ENCODE measurements around the gene GCK.

DNA sequence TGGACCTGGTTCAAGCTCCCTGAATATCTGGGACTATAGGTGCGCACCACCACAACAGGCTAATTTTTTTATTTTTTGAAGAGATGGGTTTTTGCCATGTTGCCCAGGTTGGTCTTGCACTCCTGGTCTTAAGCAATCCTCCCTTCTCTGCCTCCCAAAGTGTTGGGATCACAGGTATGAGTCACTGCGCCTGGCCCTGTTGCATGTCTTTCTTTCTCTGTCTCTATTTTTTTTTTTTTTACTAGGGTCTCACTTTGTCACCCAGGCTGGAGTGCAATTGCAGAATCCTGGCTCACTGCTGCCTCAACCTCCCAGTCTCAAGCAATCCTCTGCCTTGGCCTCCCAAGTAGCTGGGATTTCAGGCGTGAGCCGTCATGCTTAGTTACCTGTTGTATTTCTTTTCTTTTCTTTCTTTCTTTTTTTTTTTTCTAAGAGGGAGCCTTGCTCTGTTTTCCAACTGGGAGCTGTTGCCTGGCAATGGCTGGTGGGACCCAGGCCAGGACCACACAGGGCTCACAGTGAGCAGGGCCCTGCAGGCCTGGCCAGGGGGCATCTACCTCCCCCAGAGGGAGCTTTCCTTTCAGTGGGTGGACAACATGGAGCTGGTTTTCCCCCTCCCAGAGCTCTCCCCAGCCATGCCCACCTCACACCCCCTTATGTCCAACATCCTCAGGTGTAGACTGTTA is 54.2 kb downstream of the GCK start:
- TF ChIP-seq, protein P1, sequence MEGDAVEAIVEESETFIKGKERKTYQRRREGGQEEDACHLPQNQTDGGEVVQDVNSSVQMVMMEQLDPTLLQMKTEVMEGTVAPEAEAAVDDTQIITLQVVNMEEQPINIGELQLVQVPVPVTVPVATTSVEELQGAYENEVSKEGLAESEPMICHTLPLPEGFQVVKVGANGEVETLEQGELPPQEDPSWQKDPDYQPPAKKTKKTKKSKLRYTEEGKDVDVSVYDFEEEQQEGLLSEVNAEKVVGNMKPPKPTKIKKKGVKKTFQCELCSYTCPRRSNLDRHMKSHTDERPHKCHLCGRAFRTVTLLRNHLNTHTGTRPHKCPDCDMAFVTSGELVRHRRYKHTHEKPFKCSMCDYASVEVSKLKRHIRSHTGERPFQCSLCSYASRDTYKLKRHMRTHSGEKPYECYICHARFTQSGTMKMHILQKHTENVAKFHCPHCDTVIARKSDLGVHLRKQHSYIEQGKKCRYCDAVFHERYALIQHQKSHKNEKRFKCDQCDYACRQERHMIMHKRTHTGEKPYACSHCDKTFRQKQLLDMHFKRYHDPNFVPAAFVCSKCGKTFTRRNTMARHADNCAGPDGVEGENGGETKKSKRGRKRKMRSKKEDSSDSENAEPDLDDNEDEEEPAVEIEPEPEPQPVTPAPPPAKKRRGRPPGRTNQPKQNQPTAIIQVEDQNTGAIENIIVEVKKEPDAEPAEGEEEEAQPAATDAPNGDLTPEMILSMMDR (IDR thresholded peaks at IDR 0.05): no peak
- TF ChIP-seq POLR2AphosphoS5 (IDR thresholded peaks at IDR 0.05) (no peak), POLR2A (IDR thresholded peaks at IDR 0.05) (no peak)
